ENCODE data around the gene ADARB2.

ADARB2 gene

DNA sequence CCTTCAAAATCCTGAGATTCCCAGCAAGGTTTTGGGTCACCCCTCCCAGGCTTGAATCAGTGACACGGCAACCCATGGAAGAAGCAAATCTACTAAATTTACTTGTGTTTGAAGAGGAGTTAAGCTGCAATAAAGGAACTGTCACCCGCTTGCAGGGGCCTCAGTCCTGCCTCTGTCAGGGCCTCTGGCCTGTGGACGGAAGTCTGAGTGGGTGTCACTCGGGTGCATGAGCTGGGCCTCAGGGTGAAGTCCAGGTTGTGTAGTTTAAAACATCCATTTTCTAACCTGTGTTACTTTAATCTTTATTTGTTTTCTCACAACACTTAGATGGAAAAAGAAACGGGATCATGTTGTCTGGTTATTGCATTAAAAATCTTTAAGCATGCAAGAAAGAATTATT, 234.9 kb downstream of the ADARB2 start:
- Mint-ChIP-seq H3K27ac (no peak overlapping the region), H3K27me3 (no peaks in the 10 kb centered on the region), H3K4me3 (no peak overlapping the region), H3K36me3 (ENCODE audit: low read depth) (no peaks in the 10 kb centered on the region), H3K9me3 (no peaks in the 10 kb centered on the region), H3K4me1 (ENCODE audit: low read depth) (no peaks in the 10 kb centered on the region)
- intact Hi-C loops (cut with micrococcal nuclease), result no loop called here

DNA sequence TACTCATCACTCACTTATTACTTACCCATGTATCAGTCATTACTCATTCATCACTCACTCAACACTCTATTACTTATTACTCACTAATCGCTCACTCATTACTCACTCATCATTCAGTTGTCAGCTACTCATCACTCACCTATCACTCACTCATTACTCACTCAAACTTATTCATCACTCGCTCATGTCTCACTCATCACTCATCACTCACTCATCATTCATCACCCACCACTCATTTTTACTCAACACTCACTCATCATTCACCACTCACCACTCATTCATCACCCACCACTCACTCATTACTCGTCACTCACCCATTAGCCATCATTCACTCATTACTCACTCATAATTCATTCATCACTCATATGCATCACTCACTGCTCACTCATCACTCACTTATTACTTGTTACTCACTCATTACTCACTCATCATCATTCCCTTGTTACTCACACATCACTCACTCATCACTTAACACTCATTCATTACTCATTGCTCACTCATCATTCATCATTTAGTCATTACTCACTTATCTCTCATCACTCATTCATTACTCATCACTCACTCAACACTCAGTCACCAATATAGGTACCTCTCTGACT, 237.9 kb downstream of the ADARB2 start:
- H3K27me3 Mint-ChIP-seq, result no peaks in the 10 kb centered on the region
- H3K4me3 Mint-ChIP-seq, result no peak overlapping the region
- no peaks in the 10 kb centered on the region for H3K4me1 Mint-ChIP-seq (ENCODE audit: low read depth)
- H3K27ac Mint-ChIP-seq, result no peak overlapping the region
- intact Hi-C loops (cut with micrococcal nuclease), result no loop called here
- no peaks in the 10 kb centered on the region for H3K36me3 Mint-ChIP-seq (ENCODE audit: low read depth)
- no peaks in the 10 kb centered on the region for H3K9me3 Mint-ChIP-seq

DNA sequence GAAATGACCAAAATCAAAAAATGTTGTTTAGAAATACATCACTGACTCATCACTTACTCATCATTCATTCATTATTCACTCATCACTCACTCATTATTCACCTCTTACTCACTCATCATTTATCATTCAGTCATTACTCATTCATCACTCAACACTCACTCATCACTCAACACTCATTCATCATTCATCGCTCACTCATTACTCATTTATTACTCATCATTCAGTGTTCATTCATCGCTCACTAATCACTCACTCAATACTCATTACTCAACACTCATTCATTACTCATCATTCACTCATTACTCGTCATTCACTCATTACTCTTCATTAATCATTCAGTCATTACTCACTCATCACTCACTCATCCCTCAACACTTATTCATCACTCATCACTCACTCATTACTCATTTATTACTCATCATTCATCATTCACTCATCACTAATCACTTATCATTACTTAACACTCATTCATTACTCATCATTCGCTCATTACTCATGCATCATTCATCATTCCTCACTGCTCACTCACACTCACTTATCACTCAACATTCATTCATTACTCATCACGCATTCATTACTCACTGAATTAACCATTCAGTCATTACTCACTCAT, 238.5 kb downstream of the ADARB2 start:
- intact Hi-C loops (cut with micrococcal nuclease), result no loop called here
- Mint-ChIP-seq H3K27me3 (no peaks in the 10 kb centered on the region), H3K36me3 (ENCODE audit: low read depth) (no peaks in the 10 kb centered on the region), H3K4me1 (ENCODE audit: low read depth) (no peaks in the 10 kb centered on the region), H3K9me3 (no peaks in the 10 kb centered on the region), H3K4me3 (no peak overlapping the region), H3K27ac (no peak overlapping the region)

DNA sequence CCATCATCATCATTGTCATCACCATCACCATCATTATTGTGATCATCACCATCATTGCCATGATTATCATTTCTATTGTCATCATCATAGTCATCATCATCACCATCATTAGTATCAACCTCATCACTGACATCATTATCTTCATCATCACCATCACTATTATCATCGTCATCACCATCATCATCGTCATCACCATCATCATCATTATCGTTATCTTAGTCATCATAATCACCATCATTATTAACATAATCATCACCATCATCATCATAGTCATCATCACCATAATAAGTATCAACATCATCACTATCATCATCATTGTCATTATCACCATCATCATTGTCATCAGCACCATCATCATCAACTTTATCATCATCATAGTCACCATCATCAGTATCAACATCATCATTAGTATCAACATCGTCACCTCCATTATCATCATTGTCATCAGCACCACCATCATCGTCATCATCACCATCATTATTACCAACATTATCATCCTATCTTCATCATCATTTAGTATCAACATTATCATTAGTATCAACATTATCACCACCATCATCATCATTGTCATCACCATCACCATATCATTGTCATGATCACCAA, 241.3 kb downstream of the ADARB2 start:
- Mint-ChIP-seq H3K27me3 (no peaks in the 10 kb centered on the region), H3K36me3 (ENCODE audit: low read depth) (no peaks in the 10 kb centered on the region)
- intact Hi-C loops (cut with micrococcal nuclease), result no loop called here

DNA sequence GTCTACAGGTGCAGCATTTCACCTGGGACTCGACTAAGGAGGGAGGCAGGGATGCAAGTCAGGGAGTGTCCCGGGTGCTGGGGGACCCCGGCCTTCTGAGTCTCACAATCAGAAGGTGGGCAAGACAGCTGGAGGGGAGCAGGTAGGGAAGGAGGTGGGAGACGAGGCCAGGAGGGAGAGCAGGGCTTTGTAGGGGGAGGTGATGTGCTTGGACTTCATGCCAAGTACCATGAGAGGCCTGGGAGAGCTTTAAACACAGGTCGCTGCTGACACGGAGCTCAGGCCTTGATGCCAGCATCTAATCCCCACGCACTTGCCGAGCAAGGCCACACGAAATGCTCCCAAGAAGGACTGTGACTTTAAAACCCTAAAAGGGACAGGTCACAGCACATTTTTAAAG, 244.7 kb downstream of the ADARB2 start:
- Mint-ChIP-seq H3K27ac (no peak overlapping the region), H3K36me3 (ENCODE audit: low read depth) (no peaks in the 10 kb centered on the region), H3K27me3 (no peaks in the 10 kb centered on the region), H3K9me3 (no peaks in the 10 kb centered on the region), H3K4me1 (ENCODE audit: low read depth) (no peaks in the 10 kb centered on the region), H3K4me3 (no peak overlapping the region)
- intact Hi-C loops (cut with micrococcal nuclease), result no loop called here

More for the DNA sequence above, 241.3 kb downstream of the ADARB2 start:
- Mint-ChIP-seq H3K9me3 (no peaks in the 10 kb centered on the region), H3K4me1 (ENCODE audit: low read depth) (no peaks in the 10 kb centered on the region), H3K27ac (no peak overlapping the region), H3K4me3 (no peak overlapping the region)

DNA sequence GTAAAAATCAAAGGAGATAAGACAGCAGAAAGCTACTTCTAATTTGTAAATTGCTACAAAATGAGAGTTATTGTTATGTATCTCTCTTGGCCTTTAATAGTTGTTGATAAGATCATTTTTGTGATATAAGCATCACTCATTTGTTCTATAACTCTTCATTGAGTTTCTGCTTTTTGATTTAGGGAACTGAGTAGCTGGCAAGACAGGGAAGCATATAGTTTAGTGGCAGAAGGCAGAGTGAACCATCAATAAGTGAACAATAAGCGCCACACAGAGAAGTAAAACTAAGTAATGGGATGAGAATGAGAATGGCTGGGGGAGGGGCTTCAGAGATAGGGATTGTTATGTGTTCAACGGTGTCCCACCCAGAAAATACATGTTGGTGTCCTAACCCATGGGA, 245.4 kb downstream of the ADARB2 start:
- Mint-ChIP-seq H3K4me3 (no peak overlapping the region), H3K27me3 (no peaks in the 10 kb centered on the region), H3K4me1 (ENCODE audit: low read depth) (no peaks in the 10 kb centered on the region), H3K27ac (no peak overlapping the region), H3K36me3 (ENCODE audit: low read depth) (no peaks in the 10 kb centered on the region), H3K9me3 (no peaks in the 10 kb centered on the region)
- intact Hi-C loops (cut with micrococcal nuclease), result no loop called here

DNA sequence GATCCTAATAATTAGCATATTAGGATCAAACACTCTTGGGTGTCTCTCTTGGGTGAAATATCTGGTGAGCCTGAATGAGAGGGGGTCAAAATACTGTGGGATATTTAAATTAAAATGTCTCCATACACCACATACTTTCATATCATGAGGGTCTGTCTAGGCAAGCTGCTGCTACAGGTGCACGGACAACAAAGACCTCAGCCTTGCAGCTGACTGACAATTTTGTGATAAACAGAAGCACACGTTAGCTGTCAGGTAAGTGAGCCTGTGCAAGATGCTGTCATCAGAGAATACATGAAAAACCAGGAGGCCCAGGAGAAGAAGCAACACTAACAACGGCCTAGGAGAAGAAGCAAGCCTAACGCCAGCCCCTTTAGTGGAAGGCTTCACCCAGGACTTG, 247.5 kb downstream of the ADARB2 start:
- no peaks in the 10 kb centered on the region for H3K4me1 Mint-ChIP-seq (ENCODE audit: low read depth)
- no peaks in the 10 kb centered on the region for H3K36me3 Mint-ChIP-seq (ENCODE audit: low read depth)
- no peak overlapping the region for H3K27ac Mint-ChIP-seq
- no peaks in the 10 kb centered on the region for H3K9me3 Mint-ChIP-seq
- intact Hi-C loops (cut with micrococcal nuclease), result no loop called here
- no peaks in the 10 kb centered on the region for H3K27me3 Mint-ChIP-seq
- H3K4me3 Mint-ChIP-seq, result no peak overlapping the region

DNA sequence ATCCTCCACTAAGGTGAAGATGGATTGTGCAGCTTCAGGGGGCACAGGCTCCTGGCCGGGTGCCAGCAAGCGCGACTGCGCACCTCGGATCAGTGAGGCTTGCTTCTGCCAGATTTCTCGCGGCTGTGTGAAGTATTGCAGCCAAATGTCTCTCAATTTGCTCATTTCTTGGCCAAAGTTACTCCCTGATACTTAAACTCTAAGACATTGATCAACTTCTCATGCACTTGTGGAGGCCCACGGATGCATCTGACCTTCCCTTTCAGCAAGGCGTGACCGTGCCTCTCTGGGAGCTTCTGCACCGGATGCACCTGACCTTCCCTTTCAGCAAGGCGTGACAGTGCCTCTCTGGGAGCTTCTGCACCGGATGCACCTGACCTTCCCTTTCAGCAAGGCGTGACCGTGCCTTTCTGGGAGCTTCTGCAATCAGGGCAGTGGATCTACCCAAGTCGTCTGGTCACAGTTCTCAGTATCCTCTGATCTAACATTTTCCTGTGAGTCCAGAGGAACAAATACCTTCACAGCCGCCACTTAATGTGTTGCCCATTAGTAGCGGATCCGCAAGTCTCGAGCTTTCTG, 248.3 kb downstream of the ADARB2 start:
- H3K4me3 Mint-ChIP-seq, result no peak overlapping the region
- H3K27me3 Mint-ChIP-seq, result no peaks in the 10 kb centered on the region
- H3K36me3 Mint-ChIP-seq (ENCODE audit: low read depth), result no peaks in the 10 kb centered on the region
- no peaks in the 10 kb centered on the region for H3K4me1 Mint-ChIP-seq (ENCODE audit: low read depth)
- no peak overlapping the region for H3K27ac Mint-ChIP-seq
- intact Hi-C loops (cut with micrococcal nuclease), result no loop called here
- no peaks in the 10 kb centered on the region for H3K9me3 Mint-ChIP-seq

DNA sequence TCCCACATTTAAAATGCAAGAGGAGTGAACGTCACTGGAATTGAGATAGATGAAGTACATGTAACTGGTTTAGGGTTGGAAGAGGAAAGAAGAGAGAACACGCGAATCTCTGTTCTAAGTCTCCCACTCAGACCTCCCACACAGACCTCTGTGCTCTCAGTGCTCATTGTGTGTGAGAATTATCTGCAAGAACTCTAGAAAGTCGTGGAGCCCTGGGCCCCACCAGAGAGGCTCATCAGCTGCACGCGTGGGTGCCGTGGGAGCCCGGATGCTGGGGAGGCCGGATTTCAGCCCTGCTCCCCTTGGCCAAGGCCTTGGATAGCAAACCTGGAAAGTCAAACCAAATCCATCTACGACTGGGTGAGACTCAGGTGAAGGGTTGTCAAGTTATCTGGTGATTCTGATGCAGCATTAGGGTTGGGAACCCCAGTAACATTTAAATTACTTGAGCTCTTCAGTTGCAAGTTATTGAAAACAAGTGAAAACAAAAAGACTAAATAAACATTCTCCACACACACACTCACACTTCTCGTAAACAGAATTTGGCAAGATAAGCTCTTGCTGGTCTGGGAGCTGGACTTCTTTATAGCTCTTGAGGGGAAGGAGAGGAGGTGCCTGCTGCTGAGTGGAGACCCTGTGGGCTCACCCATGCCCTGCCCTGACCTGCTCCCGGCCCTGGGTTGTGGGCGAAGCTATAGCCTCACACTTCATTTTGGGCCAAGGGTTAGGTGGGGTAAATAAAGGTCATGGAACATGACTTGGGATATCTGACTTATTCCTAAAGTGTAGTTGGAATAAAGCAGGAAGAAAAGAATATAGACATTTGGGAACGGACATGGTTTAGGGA, 250.3 kb downstream of the ADARB2 start:
- intact Hi-C loops (cut with micrococcal nuclease), result no loop called here
- no peak overlapping the region for H3K27ac Mint-ChIP-seq
- H3K9me3 Mint-ChIP-seq, result no peaks in the 10 kb centered on the region
- H3K4me1 Mint-ChIP-seq (ENCODE audit: low read depth), result no peaks in the 10 kb centered on the region
- no peaks in the 10 kb centered on the region for H3K36me3 Mint-ChIP-seq (ENCODE audit: low read depth)
- no peak overlapping the region for H3K4me3 Mint-ChIP-seq
- no peaks in the 10 kb centered on the region for H3K27me3 Mint-ChIP-seq

DNA sequence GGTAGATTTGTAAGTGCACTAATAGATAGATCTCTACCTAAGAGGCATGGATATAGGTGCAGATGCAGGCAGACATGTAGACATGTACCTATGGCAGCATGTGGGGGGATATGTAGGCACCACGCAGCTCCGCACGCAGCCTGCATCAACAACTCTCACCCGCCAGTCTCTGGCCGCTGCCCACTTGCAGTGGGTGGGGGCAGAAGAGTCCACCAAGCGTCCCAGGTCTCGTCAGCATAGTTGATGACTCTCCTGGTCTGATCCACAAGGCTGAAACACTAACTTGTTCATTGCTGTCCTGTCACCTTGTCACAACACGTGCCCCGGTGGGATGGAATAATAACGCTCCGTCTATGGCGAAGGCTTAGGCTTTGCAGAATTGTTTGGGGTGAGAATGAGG, 252.0 kb downstream of the ADARB2 start:
- Mint-ChIP-seq H3K27ac (no peak overlapping the region), H3K9me3 (no peaks in the 10 kb centered on the region), H3K36me3 (ENCODE audit: low read depth) (no peaks in the 10 kb centered on the region), H3K4me3 (no peak overlapping the region), H3K4me1 (ENCODE audit: low read depth) (no peaks in the 10 kb centered on the region), H3K27me3 (no peaks in the 10 kb centered on the region)
- intact Hi-C loops (cut with micrococcal nuclease), result no loop called here

DNA sequence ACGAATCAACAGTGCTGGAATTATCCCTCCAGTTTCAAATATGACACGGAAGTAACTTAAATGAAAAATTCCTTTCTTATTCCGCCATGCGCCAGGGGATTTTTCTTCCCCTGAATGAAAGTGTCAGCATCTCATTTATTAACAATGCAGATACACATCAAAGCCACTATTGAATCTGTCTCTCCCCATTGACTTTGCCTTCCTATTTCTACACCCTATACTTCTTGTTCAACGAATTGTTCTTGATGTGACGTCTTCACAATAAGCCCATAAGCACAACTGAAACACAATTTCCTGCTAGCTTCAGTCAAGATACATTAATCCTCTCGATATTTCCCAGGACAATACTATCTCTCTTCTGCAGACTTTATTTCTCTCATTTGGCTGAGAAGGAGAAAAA, 253.5 kb downstream of the ADARB2 start:
- Mint-ChIP-seq H3K27ac (no peak overlapping the region), H3K27me3 (no peaks in the 10 kb centered on the region), H3K4me3 (no peak overlapping the region), H3K9me3 (peaks cover 9% of the 10 kb centered on the region), H3K4me1 (ENCODE audit: low read depth) (no peaks in the 10 kb centered on the region), H3K36me3 (ENCODE audit: low read depth) (no peaks in the 10 kb centered on the region)
- intact Hi-C loops (cut with micrococcal nuclease), result no loop called here

DNA sequence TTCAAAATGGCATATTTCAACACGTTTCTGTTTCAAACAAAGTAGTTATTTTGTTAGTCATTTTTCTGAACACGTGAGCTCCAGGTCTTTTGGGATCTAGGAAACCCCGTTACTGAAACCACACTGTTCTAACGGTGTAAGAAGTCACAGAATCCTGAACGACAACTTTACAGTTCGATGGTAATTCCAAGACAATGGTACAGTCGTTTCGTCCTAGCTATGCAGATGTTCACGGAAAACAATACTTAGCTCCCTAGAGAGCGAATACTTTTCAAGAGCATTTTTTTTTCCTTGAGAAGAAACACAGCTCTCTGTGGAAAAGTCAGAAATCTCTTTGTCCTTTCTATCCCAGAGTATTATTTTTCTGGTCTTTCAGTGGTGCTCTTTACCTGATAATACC, 254.1 kb downstream of the ADARB2 start:
- Mint-ChIP-seq H3K27ac (no peak overlapping the region), H3K9me3 (peaks cover 15% of the 10 kb centered on the region), H3K27me3 (no peaks in the 10 kb centered on the region), H3K4me3 (no peak overlapping the region), H3K36me3 (ENCODE audit: low read depth) (no peaks in the 10 kb centered on the region), H3K4me1 (ENCODE audit: low read depth) (no peaks in the 10 kb centered on the region)
- intact Hi-C loops (cut with micrococcal nuclease), result no loop called here

DNA sequence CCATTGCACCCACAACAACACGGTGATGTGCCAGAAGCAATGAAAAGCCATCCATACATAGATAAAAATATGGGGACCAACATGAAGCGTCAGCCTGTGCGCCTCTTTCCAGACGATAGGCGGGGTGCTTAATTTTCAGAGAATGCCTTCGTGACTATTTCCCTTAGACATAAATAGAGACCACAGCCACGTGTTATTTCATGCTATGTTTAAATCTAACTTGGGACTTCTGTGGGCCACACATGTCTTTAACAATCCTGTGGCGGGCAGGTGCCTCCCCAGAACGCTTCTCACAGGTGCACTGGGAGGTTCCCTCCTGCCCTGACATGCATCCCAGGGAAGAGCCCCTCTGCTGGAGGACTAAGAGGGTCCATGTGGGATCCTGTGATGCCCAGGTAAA, 259.7 kb downstream of the ADARB2 start:
- Mint-ChIP-seq H3K36me3 (ENCODE audit: low read depth) (no peaks in the 10 kb centered on the region), H3K4me3 (no peak overlapping the region), H3K4me1 (ENCODE audit: low read depth) (no peaks in the 10 kb centered on the region), H3K27me3 (no peaks in the 10 kb centered on the region), H3K9me3 (peaks cover 25% of the 10 kb centered on the region), H3K27ac (no peak overlapping the region)
- intact Hi-C loops (cut with micrococcal nuclease), result no loop called here

DNA sequence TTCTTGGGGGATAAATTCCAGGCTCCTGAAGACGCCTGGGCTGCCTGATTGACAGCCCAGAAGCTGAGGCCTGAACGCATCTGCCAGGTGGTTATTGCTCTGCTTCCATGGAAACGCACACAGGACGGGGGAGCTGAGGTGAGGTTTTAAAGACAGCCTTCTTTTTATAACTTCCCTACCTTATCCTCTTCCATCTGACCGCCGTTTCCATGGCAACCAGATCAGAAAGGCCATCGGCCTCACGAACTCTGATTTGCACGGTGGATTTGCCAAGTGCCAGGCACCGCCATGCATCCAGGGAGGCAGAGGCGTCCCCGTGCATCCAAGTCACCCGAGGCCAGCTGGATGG, 260.9 kb downstream of the ADARB2 start:
- H3K9me3 Mint-ChIP-seq, result peaks cover 25% of the 10 kb centered on the region

More for the DNA sequence above, 260.9 kb downstream of the ADARB2 start:
- H3K36me3 Mint-ChIP-seq (ENCODE audit: low read depth), result no peaks in the 10 kb centered on the region
- H3K27me3 Mint-ChIP-seq, result no peaks in the 10 kb centered on the region
- intact Hi-C loops (cut with micrococcal nuclease), result no loop called here
- no peak overlapping the region for H3K4me3 Mint-ChIP-seq
- H3K27ac Mint-ChIP-seq, result no peak overlapping the region
- no peaks in the 10 kb centered on the region for H3K4me1 Mint-ChIP-seq (ENCODE audit: low read depth)

Data from dendritic cell treated with granulocyte-macrophage colony-stimulating factor and Interleukin-4, amounts not matched to agents 40 ng/mL and 50 ng/mL, for 4 days (primary cell).